NCI-H2029 treated with DMSO at 0.1 percent for 48 hours (cell line): ENCODE measurements around the gene MCHR1.
"Not testable (repeated sequence)": the region's sequence is repeated elsewhere in the genome, so short reads cannot be mapped to it uniquely, and the experiment has no call there.

Experiments used
- DNase-seq: peaks from one replicate; lab custom pipeline; 2025; lab: John Stamatoyannopoulos, UW

Gene MCHR1

GRCh38 chr22:40656651-40657050 is 22.6 kb upstream of the MCHR1 start:
- DNase-seq = not testable (repeated sequence)

- no peak for DNase-seq
Observed at GRCh38 chr22:40659166-40659565, 20.1 kb upstream of the MCHR1 start.

GRCh38 chr22:40660730-40661129 is 18.6 kb upstream of the MCHR1 start:
- DNase-seq = no peak

GRCh38 chr22:40661671-40662070 is 17.6 kb upstream of the MCHR1 start:
- DNase-seq = no peak

- no peak for DNase-seq
Observed at GRCh38 chr22:40665312-40665711, 14.0 kb upstream of the MCHR1 start.

GRCh38 chr22:40666151-40666848 is 13.0 kb upstream of the MCHR1 start:
- DNase-seq = no peak

- DNase-seq = no peak
Observed at GRCh38 chr22:40668611-40669411, 10.5 kb upstream of the MCHR1 start.

GRCh38 chr22:40670058-40670457 is 9.2 kb upstream of the MCHR1 start:
- no peak for DNase-seq

- no peak for DNase-seq
Observed at GRCh38 chr22:40671369-40671768, 7.9 kb upstream of the MCHR1 start.

- DNase-seq = no peak
Observed at GRCh38 chr22:40671796-40672360, 7.4 kb upstream of the MCHR1 start.

- no peak for DNase-seq
Observed at GRCh38 chr22:40673017-40673416, 6.3 kb upstream of the MCHR1 start.

- no peak for DNase-seq
Observed at GRCh38 chr22:40674274-40674673, 5.0 kb upstream of the MCHR1 start.

- not testable (repeated sequence) for DNase-seq
Observed at GRCh38 chr22:40676166-40676565, 3.1 kb upstream of the MCHR1 start.

- DNase-seq = no peak
Observed at GRCh38 chr22:40676644-40677043, 2.6 kb upstream of the MCHR1 start.

GRCh38 chr22:40678493-40679248 is 613 bp upstream of the MCHR1 start:
- DNase-seq = no peak

GRCh38 chr22:40679964-40680818 is 907 bp downstream of the MCHR1 start:
- DNase-seq = no peak

- no peak for DNase-seq
Observed at GRCh38 chr22:40680819-40681183, 1.5 kb downstream of the MCHR1 start.

- DNase-seq = no peak
Observed at GRCh38 chr22:40681451-40681850, 2.2 kb downstream of the MCHR1 start.

- no peak for DNase-seq
Observed at GRCh38 chr22:40684728-40685127, 5.4 kb downstream of the MCHR1 start.

GRCh38 chr22:40685406-40685805 is 6.1 kb downstream of the MCHR1 start:
- no peak for DNase-seq

GRCh38 chr22:40687706-40688105 is 8.4 kb downstream of the MCHR1 start:
- DNase-seq = no peak

- DNase-seq = no peak
Observed at GRCh38 chr22:40690370-40690769, 11.1 kb downstream of the MCHR1 start.
